GM18502 (cell line): Measurements from ENCODE around the gene FDX2.
"Not testable (repeated sequence)": the region's sequence is repeated elsewhere in the genome, so short reads cannot be mapped to it uniquely, and the experiment has no call there.

Experiments used
- ATAC-seq: cut with Tn5 transposase; IDR thresholded peaks from one replicate; pipeline ENCODE4 v1.9.1; 2021; ENCODE audit warnings: mild to moderate bottlenecking; ENCODE audit not compliant: unreplicated experiment, poor library complexity

Gene FDX2

GRCh38 chr19:10315335-10316214 is at the start of gene FDX2:
FDX2 (minus strand) TSS chr19:10316015; CDS start chr19:10315996, 19 bp downstream.
- peak; percentile 66 for ATAC-seq

- no peak for ATAC-seq
Observed at GRCh38 chr19:10365518-10365917, 49.7 kb upstream of the FDX2 start.

GRCh38 chr19:10364644-10365043 is 48.8 kb upstream of the FDX2 start:
- ATAC-seq, result no peak

- ATAC-seq, result no peak
Observed at GRCh38 chr19:10363789-10364281, 48.0 kb upstream of the FDX2 start.

- no peak for ATAC-seq
Observed at GRCh38 chr19:10362259-10362658, 46.4 kb upstream of the FDX2 start.

- no peak for ATAC-seq
Observed at GRCh38 chr19:10361569-10362011, 45.8 kb upstream of the FDX2 start.

- ATAC-seq, result no peak
Observed at GRCh38 chr19:10356431-10356830, 40.6 kb upstream of the FDX2 start.

- ATAC-seq, result no peak
Observed at GRCh38 chr19:10353793-10354391, 38.1 kb upstream of the FDX2 start.

GRCh38 chr19:10352764-10353671 is 37.2 kb upstream of the FDX2 start:
- ATAC-seq, result no peak

- ATAC-seq, result no peak
Observed at GRCh38 chr19:10346509-10346908, 30.7 kb upstream of the FDX2 start.

GRCh38 chr19:10344780-10345179 is 29.0 kb upstream of the FDX2 start:
- no peak for ATAC-seq

GRCh38 chr19:10343495-10343894 is 27.7 kb upstream of the FDX2 start:
- ATAC-seq, result no peak

- no peak for ATAC-seq
Observed at GRCh38 chr19:10339977-10340376, 24.2 kb upstream of the FDX2 start.

- ATAC-seq, result peak; percentile 56
Observed at GRCh38 chr19:10339380-10339960, 23.7 kb upstream of the FDX2 start, which contains the start of gene ICAM3. ICAM3 (minus strand) TSS chr19:10339624; CDS start chr19:10339614, 10 bp downstream.

- peak; percentile 10 for ATAC-seq
Observed at GRCh38 chr19:10338940-10339339, 23.1 kb upstream of the FDX2 start.

GRCh38 chr19:10336725-10337124 is 20.9 kb upstream of the FDX2 start:
- not testable (repeated sequence) for ATAC-seq

GRCh38 chr19:10335352-10335985 is 19.7 kb upstream of the FDX2 start:
- ATAC-seq, result no peak

GRCh38 chr19:10334588-10335351 is 19.0 kb upstream of the FDX2 start:
- no peak for ATAC-seq
